DND-41 (cell line): ENCODE results near the gene COA6.

Source experiments
- ATAC-seq: fragments of 200-7000 bp; cut with Tn5 transposase; 3 replicates; pipeline ENCODE4 v1.9.1; 2021; ENCODE audit warnings: low read depth; ENCODE audit not compliant: insufficient read depth
- DNase-seq: peaks from one replicate; pipeline ENCODE4 v3.0.0-alpha.2; 2020
- H2AFZ ChIP-seq: 2 replicates; pipeline ENCODE4 v1.6.0; 2012; ENCODE audit warnings: low read depth, low read length
- H3K27ac ChIP-seq: 2 replicates; pipeline ENCODE4 v1.5.1; 2012; ENCODE audit warnings: low read length, inconsistent platforms
- H3K27me3 ChIP-seq: fragments of 200-600 bp; sonication (generic); 2 replicates; pipeline ENCODE4 v1.6.0; 2012; ENCODE audit warnings: low read length, mild to moderate bottlenecking, inconsistent platforms; ENCODE audit not compliant: insufficient read depth, poor library complexity
- H3K36me3 ChIP-seq: 2 replicates; pipeline ENCODE4 v1.5.1; 2012; ENCODE audit warnings: low read length, inconsistent platforms; ENCODE audit not compliant: insufficient read depth
- H3K4me1 ChIP-seq: 2 replicates; pipeline ENCODE4 v1.5.1; 2012; ENCODE audit warnings: mild to moderate bottlenecking, low read length; ENCODE audit not compliant: insufficient read depth
- H3K4me2 ChIP-seq: 2 replicates; pipeline ENCODE4 v1.6.0; 2012; ENCODE audit warnings: mild to moderate bottlenecking, moderate library complexity, low read length, inconsistent platforms; ENCODE audit not compliant: insufficient read depth
- H3K4me3 ChIP-seq, 2 experiments: fragments of 200-600 bp in 1 of 2; shearing (Covaris generic) in 1 of 2; 2 replicates each; pipeline ENCODE4 v1.5.1; 2012 to 2016; ENCODE audit warnings: inconsistent platforms in 2 of 2, low read length in 2 of 2, mild to moderate bottlenecking in 2 of 2, low read depth in 1 of 2, moderate library complexity in 1 of 2
- H3K79me2 ChIP-seq: 2 replicates; pipeline ENCODE4 v1.6.0; 2012; ENCODE audit warnings: low read length, inconsistent platforms; ENCODE audit not compliant: insufficient read depth
- H3K9ac ChIP-seq: 2 replicates; pipeline ENCODE4 v1.6.0; 2012; ENCODE audit warnings: low read depth, mild to moderate bottlenecking, inconsistent platforms, low read length, moderate library complexity
- H3K9me3 ChIP-seq: 2 replicates; pipeline ENCODE4 v1.5.1; 2012; ENCODE audit warnings: low read length, moderate library complexity, mild to moderate bottlenecking, inconsistent platforms; ENCODE audit not compliant: insufficient read depth, severe bottlenecking
- H4K20me1 ChIP-seq: 2 replicates; pipeline ENCODE4 v1.6.0; 2012; ENCODE audit warnings: low read length; ENCODE audit not compliant: insufficient read depth
- EZH2 ChIP-seq: IDR thresholded peaks from 3 replicates; pipeline ENCODE4 v1.6.1; 2012; ENCODE audit warnings: borderline replicate concordance, low read depth, mild to moderate bottlenecking, moderate library complexity, low read length, inconsistent platforms; ENCODE audit not compliant: severe bottlenecking
- TF ChIP-seq, protein P1 (sequence below): IDR thresholded peaks from 2 replicates; pipeline ENCODE4 v1.5.1; 2012; ENCODE audit warnings: borderline replicate concordance, low read length, moderate library complexity, mild to moderate bottlenecking; ENCODE audit not compliant: poor library complexity, severe bottlenecking; ENCODE audit errors: extremely low read depth

The COA6 gene

DNA sequence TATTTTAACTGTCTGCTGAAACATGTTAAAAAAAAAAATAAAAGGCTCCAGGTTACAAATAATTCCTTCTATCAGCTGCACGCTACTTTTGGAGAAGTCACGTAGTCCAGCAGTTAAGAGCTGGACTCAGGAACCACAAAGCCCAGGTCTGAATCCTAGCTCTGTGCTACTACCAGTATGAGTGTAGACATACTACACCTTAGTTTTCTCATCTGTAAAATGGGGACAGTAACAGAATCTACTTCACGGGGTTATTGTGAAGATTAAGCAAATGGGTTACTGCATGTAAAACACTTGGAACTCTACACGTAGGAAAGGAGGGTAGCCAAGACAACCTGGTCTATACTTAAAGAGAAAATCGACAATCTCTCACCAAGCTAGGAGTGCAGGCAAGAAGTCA is 57.4 kb downstream of the COA6 start:
- Histone ChIP-seq H3K79me2 (no peaks in the 10 kb centered on the region), H2AFZ (no peak overlapping the region), H3K27ac (no peak overlapping the region), H3K9me3 (no peaks in the 10 kb centered on the region), H3K9ac (no peak overlapping the region), H4K20me1 (no peaks in the 10 kb centered on the region; the same call in 1 of the 2 replicates), H3K4me2 (no peak overlapping the region), H3K27me3 (no peaks in the 10 kb centered on the region), H3K4me1 (no peaks in the 10 kb centered on the region), H3K4me3 (no peak overlapping the region), H3K36me3 (peaks cover 88% of the 10 kb centered on the region)
- ATAC-seq, result no peak
- no peak for TF ChIP-seq EZH2
- TF ChIP-seq, protein P1, sequence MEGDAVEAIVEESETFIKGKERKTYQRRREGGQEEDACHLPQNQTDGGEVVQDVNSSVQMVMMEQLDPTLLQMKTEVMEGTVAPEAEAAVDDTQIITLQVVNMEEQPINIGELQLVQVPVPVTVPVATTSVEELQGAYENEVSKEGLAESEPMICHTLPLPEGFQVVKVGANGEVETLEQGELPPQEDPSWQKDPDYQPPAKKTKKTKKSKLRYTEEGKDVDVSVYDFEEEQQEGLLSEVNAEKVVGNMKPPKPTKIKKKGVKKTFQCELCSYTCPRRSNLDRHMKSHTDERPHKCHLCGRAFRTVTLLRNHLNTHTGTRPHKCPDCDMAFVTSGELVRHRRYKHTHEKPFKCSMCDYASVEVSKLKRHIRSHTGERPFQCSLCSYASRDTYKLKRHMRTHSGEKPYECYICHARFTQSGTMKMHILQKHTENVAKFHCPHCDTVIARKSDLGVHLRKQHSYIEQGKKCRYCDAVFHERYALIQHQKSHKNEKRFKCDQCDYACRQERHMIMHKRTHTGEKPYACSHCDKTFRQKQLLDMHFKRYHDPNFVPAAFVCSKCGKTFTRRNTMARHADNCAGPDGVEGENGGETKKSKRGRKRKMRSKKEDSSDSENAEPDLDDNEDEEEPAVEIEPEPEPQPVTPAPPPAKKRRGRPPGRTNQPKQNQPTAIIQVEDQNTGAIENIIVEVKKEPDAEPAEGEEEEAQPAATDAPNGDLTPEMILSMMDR, result no peak
- DNase-seq, result no peak

DNA sequence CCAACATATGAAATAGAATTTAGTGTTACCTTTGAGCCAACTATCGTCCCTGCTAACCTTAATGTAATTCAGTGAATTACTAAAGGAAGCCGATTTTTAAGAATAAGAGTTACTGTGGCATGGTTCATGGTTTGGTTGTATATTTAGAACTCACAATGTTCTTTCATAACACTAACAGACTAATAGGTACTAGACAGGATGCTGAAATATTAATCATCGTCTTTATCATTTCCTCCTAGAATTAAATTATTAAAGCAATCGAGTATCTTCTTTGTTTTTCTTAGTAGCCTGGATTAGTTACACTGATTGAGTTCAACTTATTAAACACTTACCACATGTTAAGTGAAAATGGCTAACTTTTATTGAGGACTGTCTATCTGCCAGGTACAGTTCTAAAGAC is 58.0 kb downstream of the COA6 start:
- Histone ChIP-seq H3K4me2 (no peak overlapping the region), H3K36me3 (peaks cover 85% of the 10 kb centered on the region), H3K4me3 (no peak overlapping the region), H2AFZ (no peak overlapping the region), H3K9me3 (no peaks in the 10 kb centered on the region), H3K27me3 (no peaks in the 10 kb centered on the region), H3K9ac (no peak overlapping the region), H3K27ac (no peak overlapping the region), H4K20me1 (no peaks in the 10 kb centered on the region; the same call in 1 of the 2 replicates), H3K4me1 (no peaks in the 10 kb centered on the region), H3K79me2 (no peaks in the 10 kb centered on the region)
- TF ChIP-seq, protein P1, result no peak
- no peak for TF ChIP-seq EZH2
- DNase-seq (no peak), ATAC-seq (no peak)

DNA sequence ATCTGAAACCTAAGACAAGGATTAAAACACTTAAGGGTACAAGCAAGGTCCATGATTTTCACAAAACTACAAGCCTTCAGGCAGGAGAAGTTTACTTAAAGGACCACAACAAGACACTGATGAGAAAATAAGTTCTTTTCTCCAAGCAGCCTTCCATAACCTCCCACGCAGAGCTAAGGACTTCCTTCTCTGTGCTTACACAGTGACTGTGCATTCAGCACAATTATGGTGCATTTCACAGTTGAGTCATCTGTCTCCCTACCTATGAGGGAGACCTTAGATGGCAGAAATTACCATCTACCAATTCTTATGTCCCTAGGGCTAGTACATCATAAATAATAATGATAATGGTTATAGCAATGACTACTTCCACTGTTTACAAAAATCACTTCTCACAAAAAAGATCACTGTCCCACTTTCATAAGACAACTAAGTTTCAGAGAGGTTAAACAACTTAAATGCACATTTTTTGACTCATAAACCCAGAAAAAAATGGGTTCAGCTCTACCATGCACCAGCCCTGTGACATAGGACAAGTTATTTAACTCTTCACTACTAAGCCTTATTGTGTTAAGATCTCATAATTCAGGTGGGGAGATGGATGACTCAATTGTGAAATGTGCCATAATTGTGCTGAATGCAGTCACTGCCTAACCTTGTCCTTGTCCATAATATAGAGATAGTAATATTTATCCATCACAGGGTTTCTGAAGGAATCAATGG is 60.5 kb downstream of the COA6 start:
- ATAC-seq, result no peak
- H3K27ac ChIP-seq, result no peak overlapping the region

More for the DNA sequence above, 60.5 kb downstream of the COA6 start:
- Histone ChIP-seq H3K4me2 (no peak overlapping the region), H3K4me3 (no peak overlapping the region), H3K79me2 (peaks cover 5% of the 10 kb centered on the region; the same call in 1 of the 2 replicates), H3K9me3 (no peaks in the 10 kb centered on the region), H4K20me1 (peaks cover 4% of the 10 kb centered on the region; the same call in 1 of the 2 replicates), H3K9ac (no peak overlapping the region), H3K27me3 (no peaks in the 10 kb centered on the region), H3K4me1 (no peaks in the 10 kb centered on the region), H2AFZ (no peak overlapping the region), H3K36me3 (peaks cover 78% of the 10 kb centered on the region)
- no peak for TF ChIP-seq EZH2
- TF ChIP-seq, protein P1, result no peak
- DNase-seq, result no peak
